ENCODE results near the gene KANSL2.
"Not testable (repeated sequence)": the region's sequence is repeated elsewhere in the genome, so short reads cannot be mapped to it uniquely, and the experiment has no call there.

KANSL2 gene

DNA sequence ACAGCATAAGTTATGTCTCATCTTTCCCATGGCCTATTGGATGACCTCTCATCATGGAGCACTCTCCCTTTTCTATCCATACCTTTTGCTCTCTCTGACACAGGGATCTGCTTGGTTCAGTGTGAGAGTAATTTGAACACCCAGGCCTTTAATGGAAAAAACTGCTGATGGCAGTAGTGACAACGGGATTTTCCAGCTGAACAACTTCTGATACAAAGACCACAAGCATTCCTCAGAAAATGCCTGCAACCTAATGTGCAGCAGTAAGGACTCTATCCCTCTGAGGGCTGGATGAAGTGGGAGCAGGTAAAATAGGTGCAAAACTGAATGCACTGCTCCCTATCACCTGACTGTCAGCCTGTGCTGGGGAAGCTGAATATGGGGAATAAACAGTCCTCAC lies 51.0 kb downstream of the KANSL2 start:
- DNase-seq (ENCODE audit: extremely low read depth, low read depth) = no peak
- no peak overlapping the region for H3K4me3 ChIP-seq (replicated peaks; ENCODE audit: low read depth, low read length)
- TF ChIP-seq, protein P1, sequence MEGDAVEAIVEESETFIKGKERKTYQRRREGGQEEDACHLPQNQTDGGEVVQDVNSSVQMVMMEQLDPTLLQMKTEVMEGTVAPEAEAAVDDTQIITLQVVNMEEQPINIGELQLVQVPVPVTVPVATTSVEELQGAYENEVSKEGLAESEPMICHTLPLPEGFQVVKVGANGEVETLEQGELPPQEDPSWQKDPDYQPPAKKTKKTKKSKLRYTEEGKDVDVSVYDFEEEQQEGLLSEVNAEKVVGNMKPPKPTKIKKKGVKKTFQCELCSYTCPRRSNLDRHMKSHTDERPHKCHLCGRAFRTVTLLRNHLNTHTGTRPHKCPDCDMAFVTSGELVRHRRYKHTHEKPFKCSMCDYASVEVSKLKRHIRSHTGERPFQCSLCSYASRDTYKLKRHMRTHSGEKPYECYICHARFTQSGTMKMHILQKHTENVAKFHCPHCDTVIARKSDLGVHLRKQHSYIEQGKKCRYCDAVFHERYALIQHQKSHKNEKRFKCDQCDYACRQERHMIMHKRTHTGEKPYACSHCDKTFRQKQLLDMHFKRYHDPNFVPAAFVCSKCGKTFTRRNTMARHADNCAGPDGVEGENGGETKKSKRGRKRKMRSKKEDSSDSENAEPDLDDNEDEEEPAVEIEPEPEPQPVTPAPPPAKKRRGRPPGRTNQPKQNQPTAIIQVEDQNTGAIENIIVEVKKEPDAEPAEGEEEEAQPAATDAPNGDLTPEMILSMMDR (IDR thresholded peaks at IDR 0.05; ENCODE audit: low read depth, low read length, missing control alignments) = no peak

GRCh38 chr12:48630346-48630745 lies 51.7 kb downstream of the KANSL2 start:
- no peak overlapping the region for H3K4me3 ChIP-seq (replicated peaks; ENCODE audit: low read depth, low read length)
- DNase-seq (ENCODE audit: extremely low read depth, low read depth) = no peak
- TF ChIP-seq, protein P1 (IDR thresholded peaks at IDR 0.05; ENCODE audit: low read depth, low read length, missing control alignments) = no peak

GRCh38 chr12:48629541-48629940 lies 52.5 kb downstream of the KANSL2 start:
- no peak overlapping the region for H3K4me3 ChIP-seq (replicated peaks; ENCODE audit: low read depth, low read length)
- no peak for DNase-seq (ENCODE audit: extremely low read depth, low read depth)
- TF ChIP-seq, protein P1 (IDR thresholded peaks at IDR 0.05; ENCODE audit: low read depth, low read length, missing control alignments) = no peak

DNA sequence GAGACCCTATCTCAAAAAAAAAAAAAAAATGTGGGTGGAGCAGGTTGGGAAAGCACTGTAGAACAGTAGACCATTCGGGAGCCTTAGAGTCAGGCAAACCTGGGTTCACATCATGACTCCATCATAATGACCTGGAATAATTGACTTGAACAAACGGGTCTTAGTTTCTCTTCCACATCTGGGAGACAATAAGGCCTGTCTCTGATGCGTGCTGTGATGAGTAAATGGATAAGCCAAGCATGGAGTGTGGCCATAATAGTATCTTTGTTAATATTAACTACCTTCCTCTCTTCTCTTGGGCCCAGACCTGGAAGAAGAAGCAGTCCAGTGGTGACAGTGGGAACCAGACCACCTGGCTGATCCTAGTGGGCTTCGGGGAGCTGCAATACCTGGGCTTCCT lies 54.5 kb downstream of the KANSL2 start:
- TF ChIP-seq, protein P1 (IDR thresholded peaks at IDR 0.05; ENCODE audit: low read depth, low read length, missing control alignments) = no peak
- H3K4me3 ChIP-seq (replicated peaks; ENCODE audit: low read depth, low read length) = no peak overlapping the region
- DNase-seq (ENCODE audit: extremely low read depth, low read depth) = no peak

- not testable (repeated sequence) for DNase-seq (ENCODE audit: extremely low read depth, low read depth); H3K4me3 ChIP-seq (replicated peaks; ENCODE audit: low read depth, low read length)
Measured at GRCh38 chr12:48622997-48623396, 59.0 kb downstream of the KANSL2 start.

GRCh38 chr12:48618541-48618940 lies 63.5 kb downstream of the KANSL2 start:
- peak; percentile 67 for DNase-seq (ENCODE audit: extremely low read depth, low read depth)
- TF ChIP-seq, protein P1 (IDR thresholded peaks at IDR 0.05; ENCODE audit: low read depth, low read length, missing control alignments) = peak; percentile 97
- no peak overlapping the region for H3K4me3 ChIP-seq (replicated peaks; ENCODE audit: low read depth, low read length)

DNA sequence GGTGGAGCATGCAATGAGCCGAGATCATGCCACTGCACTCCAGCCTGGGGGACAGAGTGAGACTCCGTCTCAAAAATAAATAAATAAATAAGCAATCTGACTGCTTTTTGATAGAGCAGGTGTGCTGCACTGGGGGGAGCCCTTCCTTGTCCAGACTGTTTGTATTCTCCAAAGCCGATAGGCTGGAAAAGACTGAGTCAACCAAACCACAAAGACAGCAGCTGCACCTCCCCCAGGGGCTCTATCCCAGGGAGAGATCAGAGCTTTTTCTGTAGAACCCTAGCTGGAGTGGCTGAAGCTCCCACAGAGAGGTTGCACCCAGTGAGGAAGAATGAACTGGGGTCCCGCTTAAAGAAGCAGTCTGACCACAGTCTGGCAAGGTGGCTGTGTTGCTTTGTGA lies 66.4 kb downstream of the KANSL2 start:
- TF ChIP-seq, protein P1 (IDR thresholded peaks at IDR 0.05; ENCODE audit: low read depth, low read length, missing control alignments) = no peak
- H3K4me3 ChIP-seq (replicated peaks; ENCODE audit: low read depth, low read length) = no peak overlapping the region
- no peak for DNase-seq (ENCODE audit: extremely low read depth, low read depth)

Measured in HFF-Myc (cell line).